NCI-H526 treated with DMSO at 0.1 percent for 48 hours (cell line): ENCODE results near the gene BMERB1.
A peak's percentile ranks its signal among the peaks of the same experiment; 100 is the strongest.
"Not testable (repeated sequence)": the region's sequence is repeated elsewhere in the genome, so short reads cannot be mapped to it uniquely, and the experiment has no call there.

ENCODE experiments used
- DNase-seq: peaks from one replicate; lab custom pipeline; 2025; lab: John Stamatoyannopoulos, UW

The BMERB1 gene

GRCh38 chr16:15594711-15595320 lies 160.4 kb downstream of the BMERB1 start:
- no peak for DNase-seq

- no peak for DNase-seq
These were observed 162.7 kb downstream of the BMERB1 start for GRCh38 chr16:15597135-15597534.

DNA sequence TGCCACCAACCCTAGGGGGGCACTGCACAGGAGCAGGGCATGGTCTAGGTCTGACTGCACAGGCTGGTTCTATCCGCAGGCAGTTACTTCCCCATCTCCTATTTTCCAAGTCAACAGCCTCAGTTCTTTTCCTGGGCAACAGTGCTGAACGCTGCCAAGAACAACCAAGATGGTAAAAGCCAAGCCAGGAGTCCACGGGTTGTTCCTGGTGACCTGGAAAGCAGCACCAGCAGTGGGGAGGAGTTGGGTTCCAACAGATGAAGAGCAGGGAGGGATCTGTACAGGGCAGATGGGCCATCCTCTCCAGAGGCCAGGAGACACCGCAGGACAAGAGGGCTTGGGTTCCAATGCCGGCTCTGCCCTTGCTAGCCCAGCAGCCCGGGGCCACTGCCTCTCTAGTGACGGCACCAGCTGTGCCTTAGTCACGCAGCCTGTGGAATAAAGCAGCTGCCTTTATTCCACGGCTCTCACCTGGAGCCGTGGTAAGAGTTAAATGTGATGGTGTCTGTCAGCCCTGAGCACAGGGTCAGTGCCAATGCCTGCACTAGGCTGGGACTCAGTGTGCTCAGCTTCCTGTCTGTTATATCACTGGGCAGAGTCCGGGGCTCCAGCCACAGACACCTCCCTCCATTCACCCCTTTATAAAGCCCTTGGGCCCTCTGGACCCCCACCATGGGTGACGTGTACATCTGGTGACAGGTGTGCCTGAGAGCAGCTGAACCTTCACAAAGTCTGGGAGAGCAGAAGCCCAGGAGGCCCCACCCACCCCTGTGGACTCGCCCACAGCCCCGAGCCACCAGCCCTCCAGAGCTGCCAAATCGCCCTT lies 163.6 kb downstream of the BMERB1 start:
- no peak for DNase-seq

DNA sequence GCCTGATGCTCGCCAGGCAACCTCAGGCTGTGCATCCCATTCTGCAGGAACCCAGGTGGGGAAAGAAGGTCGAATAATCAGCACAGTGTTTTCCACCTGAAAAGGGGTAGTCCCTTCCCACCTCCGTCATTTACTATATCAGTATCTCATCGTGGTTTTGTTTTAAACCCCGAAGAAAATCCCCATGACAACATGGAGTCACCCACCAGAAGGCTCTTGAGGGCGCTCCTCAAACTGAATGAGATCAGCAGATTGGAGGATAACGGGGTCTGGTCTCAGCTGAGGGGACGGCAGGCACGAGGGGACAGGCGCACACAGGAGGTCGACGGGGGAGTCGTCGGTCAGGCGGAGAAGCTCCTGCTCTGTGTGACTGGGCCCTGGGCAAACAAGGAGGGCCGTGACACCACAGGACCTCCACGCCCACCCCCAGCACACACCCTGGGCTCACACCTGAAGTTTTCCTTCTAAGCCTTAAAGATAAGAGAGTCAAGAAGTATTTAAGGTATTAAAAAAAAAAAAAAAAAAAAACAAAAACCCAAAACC lies 164.3 kb downstream of the BMERB1 start:
- no peak for DNase-seq

- no peak for DNase-seq
These were observed 165.1 kb downstream of the BMERB1 start for GRCh38 chr16:15599303-15600070.

DNA sequence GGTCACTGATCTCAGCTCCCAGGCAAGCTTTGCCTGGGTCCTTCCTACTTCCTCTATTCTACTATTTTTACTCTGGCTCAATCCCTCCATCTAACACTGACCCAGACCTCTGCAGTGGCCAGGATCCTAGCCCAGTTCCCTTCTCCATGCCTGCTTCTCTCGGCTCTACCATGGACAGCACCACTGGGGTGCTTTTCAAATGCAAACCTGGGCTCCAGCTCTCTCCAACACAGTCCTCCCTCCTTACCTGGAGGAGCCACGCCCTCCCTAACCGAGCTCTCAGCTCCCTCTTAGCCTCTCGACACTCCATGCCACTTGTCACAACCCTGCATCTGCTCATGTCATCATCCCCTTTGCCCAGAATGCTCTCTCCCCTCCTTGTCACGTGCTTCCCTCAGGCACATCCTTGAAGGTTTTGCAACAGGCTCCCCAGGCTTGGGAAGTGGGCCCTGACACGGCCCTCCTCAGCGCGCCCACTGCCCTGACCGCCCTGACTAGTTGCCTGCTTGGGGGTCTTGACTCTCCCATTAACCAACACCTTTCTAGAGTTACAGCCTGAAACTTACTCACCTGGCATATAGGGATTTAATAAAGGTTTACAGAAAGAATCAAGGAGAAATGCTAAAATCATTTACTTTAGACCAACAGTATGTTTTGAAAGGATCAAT lies 167.0 kb downstream of the BMERB1 start:
- no peak for DNase-seq

GRCh38 chr16:15602285-15603044 lies 168.1 kb downstream of the BMERB1 start:
- DNase-seq = no peak

DNA sequence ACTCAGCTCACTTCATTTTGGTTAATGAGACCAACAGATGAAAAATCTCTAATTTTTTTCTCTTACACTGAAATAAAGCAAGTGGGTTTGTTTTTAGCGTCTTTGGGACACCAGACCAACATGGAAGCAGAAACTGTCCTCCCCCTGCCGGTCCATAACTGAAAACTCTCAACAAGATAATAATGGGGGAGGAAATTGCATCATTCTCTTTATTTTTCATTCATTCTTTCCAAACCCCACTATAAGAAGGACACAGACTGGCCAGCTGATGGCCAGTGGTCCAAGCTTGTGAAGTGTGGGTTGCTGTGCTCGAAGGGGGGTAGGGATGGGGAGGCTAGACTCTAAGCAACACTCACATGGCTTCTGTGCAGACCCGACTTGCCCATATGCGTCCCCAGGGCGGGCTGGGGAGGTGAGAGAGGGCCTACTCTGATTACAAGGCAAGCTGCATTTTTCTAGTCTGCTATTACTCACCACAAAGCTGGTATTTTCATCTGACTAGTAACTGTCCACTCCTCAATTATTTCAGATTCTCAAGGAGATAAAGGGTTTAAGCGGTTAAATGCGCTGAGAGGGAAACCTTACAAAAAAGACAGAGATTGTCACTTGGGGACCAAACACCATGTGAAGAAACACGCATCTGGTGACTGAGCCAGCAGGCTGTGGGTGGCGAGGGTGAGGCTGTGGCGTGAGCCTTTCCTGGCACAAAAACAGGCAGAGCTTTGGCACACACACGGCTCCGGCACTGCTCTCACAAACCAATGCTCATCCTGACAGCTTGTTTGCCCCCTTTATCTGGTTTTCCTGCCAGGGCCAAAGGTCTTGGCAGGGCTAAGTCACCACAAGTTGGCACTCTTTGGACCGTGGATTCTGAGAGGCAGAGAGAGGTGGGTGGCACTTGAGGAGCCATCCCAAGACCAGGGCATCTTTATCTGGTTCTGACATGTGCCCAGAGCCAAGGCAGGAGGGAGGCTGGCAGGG lies 170.4 kb downstream of the BMERB1 start:
- no peak for DNase-seq

GRCh38 chr16:15605839-15606517 lies 171.6 kb downstream of the BMERB1 start:
- DNase-seq = peak; percentile 60

- no peak for DNase-seq
These were observed 172.3 kb downstream of the BMERB1 start for GRCh38 chr16:15606518-15607220.

DNA sequence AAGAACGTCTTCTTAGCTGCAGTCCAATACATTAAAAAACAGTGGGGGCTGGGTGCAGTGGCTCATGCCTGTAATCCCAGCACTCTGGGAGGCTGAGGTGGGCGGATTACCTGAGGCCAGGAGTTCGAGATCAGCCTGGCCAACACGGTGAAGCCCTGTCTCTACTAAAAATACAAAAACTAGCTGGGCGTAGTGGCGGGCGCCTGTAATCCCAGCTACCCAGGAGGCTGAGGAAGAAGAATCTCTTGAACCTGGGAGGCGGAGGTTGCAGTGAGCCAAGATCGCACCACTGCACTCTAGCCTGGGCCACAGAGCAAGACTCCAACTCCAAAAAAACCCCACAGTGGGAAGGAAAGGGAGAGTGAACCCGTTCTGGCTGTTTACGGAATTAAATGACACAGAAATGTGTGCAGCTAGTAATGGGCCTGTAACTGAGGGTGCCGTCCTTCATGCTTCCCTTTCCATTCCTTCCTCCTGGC lies 172.9 kb downstream of the BMERB1 start:
- DNase-seq = not testable (repeated sequence)

DNA sequence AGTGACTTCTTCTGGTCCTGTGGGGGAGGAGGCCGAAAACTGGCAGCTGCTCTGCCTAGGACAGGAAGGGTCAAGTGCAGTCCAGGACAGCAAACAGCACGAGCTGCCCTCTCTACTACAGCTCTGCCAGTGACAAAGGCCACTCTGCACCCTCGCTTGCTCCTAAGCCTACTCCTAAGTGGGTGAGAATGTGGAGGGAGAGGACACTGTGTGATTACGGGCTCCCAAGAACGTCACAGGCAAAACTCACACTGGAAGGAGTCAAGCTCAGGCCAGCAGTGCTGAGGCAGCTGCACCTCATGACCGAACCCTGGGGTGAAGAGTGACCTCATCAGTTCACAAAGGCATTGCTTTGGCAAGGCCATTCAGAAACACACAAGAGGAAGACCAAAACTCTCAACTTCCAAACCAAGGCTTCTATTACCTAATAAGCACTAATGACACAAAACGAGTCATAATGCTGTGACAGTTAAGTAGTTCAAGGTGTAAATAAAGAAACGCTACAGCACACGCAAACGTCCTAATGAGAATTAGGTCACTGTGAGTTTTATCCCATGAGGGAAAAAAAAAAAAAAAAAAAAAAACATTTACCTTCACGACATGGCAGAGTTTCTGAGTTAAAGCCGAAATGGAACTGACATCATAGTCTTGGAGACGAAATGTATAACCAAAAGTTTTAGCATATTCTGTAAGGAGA lies 173.5 kb downstream of the BMERB1 start:
- no peak for DNase-seq

DNA sequence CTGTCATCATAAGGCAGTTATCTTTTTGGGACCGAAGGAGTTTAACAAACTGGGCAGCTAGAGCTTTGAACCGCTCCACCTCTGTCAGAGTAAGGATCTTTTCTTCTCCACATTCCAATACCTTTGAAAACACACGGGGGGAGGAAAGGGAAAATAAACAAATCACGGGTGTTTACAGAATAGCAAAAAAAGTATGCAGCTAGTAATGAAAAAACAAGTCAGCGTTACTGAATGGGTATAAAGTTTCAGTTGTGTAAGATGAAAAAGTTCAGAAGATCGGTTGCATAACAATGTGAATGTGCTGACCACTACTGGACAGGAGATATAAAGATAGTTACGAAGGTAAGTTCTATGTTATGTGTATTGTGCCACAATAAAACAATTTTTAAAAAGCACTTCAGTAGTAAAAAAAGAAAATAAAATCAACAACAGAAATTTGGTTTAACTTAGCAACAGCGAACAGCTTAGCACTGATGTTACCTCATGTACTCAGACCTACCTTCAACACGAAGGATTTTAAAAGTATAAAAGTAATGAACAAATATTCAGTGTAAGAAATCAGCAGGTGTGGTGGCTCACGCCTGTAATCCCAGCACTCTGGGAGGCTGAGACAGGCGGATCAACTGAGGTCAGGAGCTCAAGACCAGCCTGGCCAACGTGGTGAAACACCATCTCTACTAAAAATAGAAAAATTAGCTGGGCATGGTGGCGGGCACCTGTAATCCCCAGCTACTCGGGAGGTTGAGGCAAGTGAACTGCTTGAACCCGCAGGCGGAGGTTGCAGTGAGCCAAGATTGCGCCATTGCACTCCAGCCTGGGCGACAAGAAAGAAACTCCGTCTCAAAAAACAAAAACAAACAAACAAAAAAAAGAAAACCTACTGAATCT lies 174.3 kb downstream of the BMERB1 start:
- DNase-seq = no peak

DNA sequence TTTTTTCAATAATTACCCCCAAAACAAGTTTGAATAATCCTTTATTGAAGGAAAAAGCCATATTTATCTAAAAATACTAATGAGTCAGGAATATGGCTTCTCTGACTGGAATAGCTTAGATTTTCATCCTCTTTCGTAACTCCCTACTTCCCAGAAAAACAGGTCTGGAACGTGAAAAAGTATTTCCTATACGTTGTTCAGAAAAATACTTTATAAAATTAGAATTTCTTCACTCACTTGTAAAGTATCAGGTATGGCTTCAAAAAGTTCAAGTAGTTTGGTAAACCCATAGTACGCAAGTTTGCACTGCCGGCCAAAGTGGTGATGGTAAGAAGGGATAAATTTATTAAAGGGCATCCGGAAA lies 174.9 kb downstream of the BMERB1 start:
- DNase-seq = no peak

DNA sequence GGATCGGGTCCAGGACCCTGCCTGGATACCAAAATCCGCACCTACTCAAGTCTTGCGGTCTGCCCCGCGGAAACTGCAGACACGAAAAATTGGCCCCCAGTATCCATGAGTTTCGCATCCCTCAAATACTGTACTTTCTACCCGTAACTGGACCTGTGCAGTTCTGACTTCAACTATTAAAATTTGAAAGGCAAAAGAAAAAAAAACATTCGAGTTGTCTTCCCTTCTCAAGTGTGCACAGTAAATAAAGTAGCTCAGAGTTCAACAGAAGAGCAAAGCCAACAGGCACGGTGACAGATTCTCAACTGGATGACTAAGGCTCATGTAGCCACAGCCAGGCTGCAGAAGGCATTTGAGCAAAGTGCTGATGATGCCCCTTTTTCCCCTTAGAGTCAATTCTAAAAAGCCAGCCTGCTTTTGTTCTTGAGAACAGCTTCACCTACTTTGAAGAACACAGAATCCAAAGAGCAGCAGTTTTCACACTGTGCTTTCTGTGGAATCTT lies 176.0 kb downstream of the BMERB1 start:
- no peak for DNase-seq

DNA sequence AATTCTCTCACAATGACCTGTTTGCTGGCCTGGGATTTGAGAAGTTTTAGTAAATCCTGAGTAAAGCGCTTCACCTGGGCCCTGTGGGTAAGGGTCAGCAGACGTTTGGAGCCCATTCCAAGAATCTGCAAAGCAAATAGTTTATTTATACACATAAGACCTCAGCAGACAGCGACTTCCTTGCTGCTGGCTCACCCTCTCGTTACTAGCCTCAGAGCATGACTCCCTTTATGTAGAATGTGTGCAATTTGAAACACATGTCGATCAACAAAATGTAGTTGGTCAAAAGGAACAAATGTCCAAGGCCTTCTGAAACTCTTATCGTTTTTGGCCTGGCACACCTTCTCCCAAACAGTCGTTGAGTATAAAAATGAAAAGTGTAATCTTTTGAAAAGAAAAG lies 177.2 kb downstream of the BMERB1 start:
- no peak for DNase-seq

DNA sequence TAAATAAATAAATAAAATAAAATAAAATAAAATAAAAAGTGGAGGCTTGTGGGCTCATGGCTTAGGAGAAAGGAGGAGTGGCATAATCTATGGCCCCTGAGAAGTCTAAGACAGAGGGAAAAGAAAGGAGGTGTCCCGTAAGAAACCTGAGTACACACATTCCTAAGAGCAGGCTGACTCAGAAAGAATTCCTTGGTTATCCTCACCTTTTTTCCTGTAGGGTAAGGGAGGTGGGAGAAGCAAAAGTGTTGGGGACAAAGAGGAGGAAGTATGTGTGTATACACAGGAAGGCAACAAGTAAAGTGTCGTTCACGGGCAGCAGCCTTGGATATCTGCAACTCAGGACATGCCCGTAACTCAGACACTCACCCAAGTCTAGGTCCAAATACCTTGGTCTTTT lies 179.3 kb downstream of the BMERB1 start:
- DNase-seq = no peak
